Neuronal stem cell (in vitro differentiated cells): ENCODE data around the gene ANKRD39.

Experiments
- DNase-seq: peaks from one replicate; pipeline ENCODE4 v3.0.0-alpha.2; 2013; ENCODE audit warnings: low spot score
- H2AFZ ChIP-seq: one replicate; pipeline ENCODE4 v1.6.1; 2013; ENCODE audit warnings: mild to moderate bottlenecking, low read length, inconsistent platforms
- H2AK5ac ChIP-seq: 2 replicates; pipeline ENCODE4 v1.6.1; 2013; ENCODE audit warnings: low read depth, mild to moderate bottlenecking, inconsistent platforms, low read length, moderate library complexity, mixed read lengths
- H2BK120ac ChIP-seq: 2 replicates; pipeline ENCODE4 v1.6.1; 2013; ENCODE audit warnings: low read depth, mild to moderate bottlenecking, inconsistent platforms, low read length, moderate library complexity, mixed read lengths
- H2BK12ac ChIP-seq: one replicate; pipeline ENCODE4 v1.6.1; 2013; ENCODE audit warnings: low read length, inconsistent platforms
- H2BK15ac ChIP-seq: 2 replicates; pipeline ENCODE4 v1.6.1; 2013; ENCODE audit warnings: mild to moderate bottlenecking, low read length, inconsistent platforms, mixed read lengths
- H2BK5ac ChIP-seq: one replicate; pipeline ENCODE4 v1.6.1; 2013; ENCODE audit warnings: inconsistent platforms, mild to moderate bottlenecking, low read length, moderate library complexity
- H3K14ac ChIP-seq: one replicate; pipeline ENCODE4 v1.6.1; 2013; ENCODE audit warnings: low read length, inconsistent platforms
- H3K18ac ChIP-seq: 2 replicates; pipeline ENCODE4 v1.6.1; 2013; ENCODE audit warnings: low read length, inconsistent platforms
- H3K23ac ChIP-seq: 2 replicates; pipeline ENCODE4 v1.6.1; 2013; ENCODE audit warnings: low read depth, mild to moderate bottlenecking, mixed read lengths, low read length, inconsistent platforms; ENCODE audit not compliant: poor library complexity
- H3K27ac ChIP-seq: replicated peaks from 3 replicates; pipeline ENCODE4 v1.5.1; 2013; ENCODE audit warnings: low read length, inconsistent platforms
- H3K27me3 ChIP-seq, 3 experiments: 2 replicates each; pipeline ENCODE4 v1.6.1; 2013; ENCODE audit warnings: low read length in 3 of 3, mild to moderate bottlenecking in 2 of 3, inconsistent platforms in 1 of 3, low read depth in 1 of 3, mixed read lengths in 1 of 3, moderate library complexity in 1 of 3; ENCODE audit not compliant: control insufficient read depth in 3 of 3, insufficient read depth in 3 of 3
- H3K36me3 ChIP-seq, 2 donors: replicated peaks in 1 of 2; 2 replicates each; pipeline ENCODE4 v1.6.1; 2013; ENCODE audit warnings: low read length in 2 of 2; ENCODE audit not compliant: control insufficient read depth in 2 of 2, insufficient read depth in 2 of 2
- H3K4ac ChIP-seq: 2 replicates; pipeline ENCODE4 v1.6.1; 2013; ENCODE audit warnings: inconsistent platforms, mild to moderate bottlenecking, low read length, moderate library complexity
- H3K4me1 ChIP-seq, 2 donors: 1 replicate in 1 of 2; 2 replicates in 1 of 2; pipeline ENCODE4 v1.6.1; 2013; ENCODE audit warnings: low read length in 2 of 2, low read depth in 1 of 2; ENCODE audit not compliant: control insufficient read depth in 2 of 2, insufficient read depth in 1 of 2
- H3K4me2 ChIP-seq: one replicate; pipeline ENCODE4 v1.6.1; 2013; ENCODE audit warnings: mild to moderate bottlenecking, low read length, inconsistent platforms; ENCODE audit not compliant: insufficient read depth, poor library complexity, severe bottlenecking
- H3K4me3 ChIP-seq, 2 donors: 2 replicates each; pipeline ENCODE4 v1.5.1; 2013; ENCODE audit warnings: low read length in 2 of 2, mild to moderate bottlenecking in 2 of 2, inconsistent platforms in 1 of 2, moderate library complexity in 1 of 2
- H3K79me1 ChIP-seq: one replicate; pipeline ENCODE4 v1.6.1; 2013; ENCODE audit warnings: low read depth, mild to moderate bottlenecking, inconsistent platforms, low read length, moderate library complexity
- H3K9ac ChIP-seq: one replicate; pipeline ENCODE4 v1.6.1; 2013; ENCODE audit warnings: mild to moderate bottlenecking, low read depth, low read length, inconsistent platforms; ENCODE audit not compliant: poor library complexity
- H3K9me3 ChIP-seq, 2 donors: replicated peaks in 1 of 2; 2 replicates each; pipeline versions ENCODE3 to v1.6.1; 2013; ENCODE audit warnings: low read length in 2 of 2, mild to moderate bottlenecking in 2 of 2, inconsistent platforms in 1 of 2, low read depth in 1 of 2, mixed read lengths in 1 of 2, moderate library complexity in 1 of 2; ENCODE audit not compliant: control insufficient read depth in 2 of 2, insufficient read depth in 1 of 2
- H4K8ac ChIP-seq: one replicate; pipeline ENCODE4 v1.6.1; 2013; ENCODE audit warnings: low read depth, mild to moderate bottlenecking, inconsistent platforms, low read length, moderate library complexity
- H4K91ac ChIP-seq: one replicate; pipeline ENCODE4 v1.6.1; 2013; ENCODE audit warnings: low read length, low read depth, mild to moderate bottlenecking, inconsistent platforms; ENCODE audit not compliant: poor library complexity
- WGBS, 2 donors: extraction: QIAGEN DNeasy Blood & Tissue Kit; methylation state at CpG; one replicate each; pipeline ENCODE4 v1.1.7; 2013; ENCODE audit warnings: missing lambda C conversion rate in 2 of 2, mixed read lengths in 1 of 2; ENCODE audit not compliant: insufficient read length in 2 of 2, insufficient replicate concordance in 1 of 2; ENCODE audit errors: extremely low coverage in 2 of 2; 5-methylcytosine and 5-hydroxymethylcytosine counted together

The ANKRD39 gene

DNA sequence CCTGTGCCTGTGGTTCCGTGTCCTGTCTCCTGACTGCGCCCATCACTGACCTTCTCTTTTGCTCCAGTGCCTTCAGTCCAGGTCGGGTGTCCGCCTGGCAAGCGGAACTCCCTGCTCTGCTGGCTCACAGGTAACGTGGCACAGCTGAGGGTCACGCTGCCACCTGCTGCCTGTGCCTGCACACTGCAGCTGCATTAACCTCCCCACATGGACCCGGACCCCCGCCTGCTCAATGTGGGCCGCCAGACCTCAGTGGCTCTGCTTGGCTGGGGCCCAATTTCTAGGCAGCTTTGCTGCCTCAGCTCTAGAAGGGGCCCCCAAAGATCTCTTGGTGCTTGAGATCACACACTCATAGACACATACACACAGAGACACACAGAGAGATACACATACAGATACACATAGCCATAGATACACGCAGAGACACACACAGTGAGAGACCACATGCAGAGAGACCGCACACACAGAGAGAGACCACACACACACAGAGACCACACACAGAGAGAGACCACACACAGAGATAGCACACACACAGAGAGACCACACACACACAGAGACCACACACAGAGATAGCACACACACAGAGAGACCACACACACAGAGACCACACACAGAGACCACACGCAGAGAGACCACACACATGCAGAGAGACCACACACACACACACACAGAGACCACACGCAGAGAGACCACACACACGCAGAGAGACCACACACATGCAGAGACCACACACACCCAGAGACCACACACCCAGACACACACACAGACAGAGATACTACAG is 56.6 kb downstream of the ANKRD39 start:
- Histone ChIP-seq H2BK120ac (no peak overlapping the region), H2AK5ac (peak overlapping the region; percentile 75), H3K27ac (no peak overlapping the region), H3K79me1 (peaks cover 8% of the 10 kb centered on the region), H3K4me1 (no peaks in the 10 kb centered on the region), H3K4ac (no peak overlapping the region), H2BK15ac (no peak overlapping the region), H3K27me3 (no peaks in the 10 kb centered on the region), H4K91ac (no peak overlapping the region), H3K9me3 (peaks cover 0 to 6% of the 10 kb centered on the region in 2 donors), H2BK12ac (no peak overlapping the region), H3K9ac (peak overlapping the region; percentile 12), H3K23ac (peak overlapping the region; percentile 85), H4K8ac (peak overlapping the region; percentile 45), H3K18ac (peak overlapping the region; percentile 67), H3K4me3 (no peak overlapping the region), H2BK5ac (no peak overlapping the region), H2AFZ (no peak overlapping the region), H3K36me3 (peaks cover 9 to 26% of the 10 kb centered on the region in 2 donors), H3K14ac (no peak overlapping the region), H3K4me2 (no peak overlapping the region)
- peak; percentile 43 for DNase-seq
- WGBS, 2 donors, result no CpG with 5 or more reads among the region's 15 CpGs

DNA sequence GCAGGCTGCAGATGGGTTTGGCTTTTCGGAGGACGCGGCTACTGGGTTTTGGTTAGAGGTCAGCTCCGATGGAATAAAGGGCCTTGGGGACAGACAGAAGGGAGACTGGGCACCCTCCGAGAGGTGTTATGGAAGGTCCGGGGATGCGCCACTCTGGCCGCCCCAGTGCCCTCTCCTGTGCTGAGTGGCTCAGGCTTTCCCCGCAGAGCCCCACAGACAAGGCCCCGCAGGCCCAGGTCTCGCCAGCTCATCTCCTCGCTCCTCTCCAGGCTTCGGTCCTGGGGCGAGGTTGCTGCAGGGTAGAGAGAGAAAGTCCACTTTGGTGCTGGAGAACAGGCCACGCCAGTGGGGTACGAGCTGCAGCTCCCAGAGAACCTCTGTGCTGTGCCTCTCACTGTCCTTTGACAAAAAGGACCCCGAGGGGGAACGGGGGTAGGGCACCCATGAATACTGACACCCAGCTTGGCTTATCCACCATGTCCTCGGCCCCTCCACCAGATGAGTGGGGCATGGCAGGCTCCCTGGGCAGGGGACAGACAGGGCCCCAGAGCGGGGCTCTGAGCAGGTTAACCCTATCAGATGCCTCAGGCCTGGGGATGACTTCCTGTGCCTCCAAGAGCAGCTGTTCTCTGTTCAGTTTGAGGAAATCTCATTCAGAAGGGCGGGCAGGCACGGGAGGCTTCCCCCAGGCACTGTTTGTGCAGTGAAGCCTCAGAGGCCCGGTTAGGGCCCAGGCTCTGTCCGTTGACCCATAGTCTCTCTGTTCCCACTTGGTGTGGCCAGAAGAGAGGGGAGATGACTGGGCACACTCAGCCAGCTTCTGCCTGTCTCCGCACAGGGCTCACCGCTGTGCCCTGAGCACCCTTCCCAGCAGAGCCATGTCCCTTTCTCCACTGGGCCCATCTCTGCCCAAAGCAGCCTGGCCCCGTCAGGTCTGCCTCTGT is 57.5 kb downstream of the ANKRD39 start:
- Histone ChIP-seq H3K9ac (peak overlapping the region; percentile 12), H3K79me1 (peaks cover 8% of the 10 kb centered on the region), H3K27me3 (no peaks in the 10 kb centered on the region), H3K4me1 (no peaks in the 10 kb centered on the region), H2AFZ (no peak overlapping the region), H2BK12ac (no peak overlapping the region), H3K4me2 (no peak overlapping the region), H2BK15ac (no peak overlapping the region), H3K36me3 (peaks cover 9 to 26% of the 10 kb centered on the region in 2 donors), H3K4ac (no peak overlapping the region), H2AK5ac (peak overlapping the region; percentile 75), H3K9me3 (peaks cover 0 to 6% of the 10 kb centered on the region in 2 donors), H3K18ac (peak overlapping the region; percentile 67), H2BK120ac (no peak overlapping the region), H4K8ac (peak overlapping the region; percentile 45), H3K27ac (peak overlapping the region; percentile 26), H3K4me3 (no peak overlapping the region), H3K23ac (peak overlapping the region; percentile 85), H3K14ac (no peak overlapping the region), H4K91ac (no peak overlapping the region), H2BK5ac (no peak overlapping the region)
- DNase-seq, result no peak
- WGBS, 2 donors, result no CpG with 5 or more reads among the region's 27 CpGs

DNA sequence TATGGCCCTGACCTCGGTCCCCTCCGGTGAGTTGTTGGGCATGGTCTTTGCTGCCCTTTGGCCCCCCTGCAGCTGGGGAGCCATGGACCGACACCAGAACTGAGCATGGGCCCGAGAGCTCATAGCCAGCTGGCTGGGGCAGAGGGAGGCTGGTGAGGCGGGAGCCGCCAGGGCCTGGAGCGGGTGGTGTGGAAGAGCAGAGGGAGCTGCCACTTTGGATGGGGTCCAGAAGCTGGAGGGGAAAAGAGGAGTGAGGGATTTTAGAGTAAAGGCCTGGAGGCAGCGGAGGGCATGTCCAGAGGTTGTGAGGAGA is 58.2 kb downstream of the ANKRD39 start:
- H3K18ac ChIP-seq, result peak overlapping the region; percentile 38
- H3K4me1 ChIP-seq, result no peaks in the 10 kb centered on the region
- H2BK5ac ChIP-seq, result no peak overlapping the region
- DNase-seq, result no peak
- no CpG with 5 or more reads among the region's 8 CpGs for WGBS, 2 donors
- H3K4ac ChIP-seq, result no peak overlapping the region
- no peak overlapping the region for H2BK12ac ChIP-seq
- no peak overlapping the region for H3K14ac ChIP-seq
- H3K4me3 ChIP-seq, result no peak overlapping the region
- H3K23ac ChIP-seq, result no peak overlapping the region
- peaks cover 9 to 26% of the 10 kb centered on the region in 2 donors for H3K36me3 ChIP-seq
- H3K27me3 ChIP-seq, result no peaks in the 10 kb centered on the region
- H3K27ac ChIP-seq, result no peak overlapping the region
- no peak overlapping the region for H2BK120ac ChIP-seq
- H3K4me2 ChIP-seq, result no peak overlapping the region
- H3K9ac ChIP-seq, result peak overlapping the region; percentile 60
- H3K79me1 ChIP-seq, result peaks cover 8% of the 10 kb centered on the region
- H4K8ac ChIP-seq, result no peak overlapping the region
- no peak overlapping the region for H4K91ac ChIP-seq
- H2AFZ ChIP-seq, result no peak overlapping the region
- H2AK5ac ChIP-seq, result no peak overlapping the region
- peaks cover 0 to 6% of the 10 kb centered on the region in 2 donors for H3K9me3 ChIP-seq
- H2BK15ac ChIP-seq, result no peak overlapping the region
